ENCODE data around the gene SCUBE1.

SCUBE1 gene

DNA sequence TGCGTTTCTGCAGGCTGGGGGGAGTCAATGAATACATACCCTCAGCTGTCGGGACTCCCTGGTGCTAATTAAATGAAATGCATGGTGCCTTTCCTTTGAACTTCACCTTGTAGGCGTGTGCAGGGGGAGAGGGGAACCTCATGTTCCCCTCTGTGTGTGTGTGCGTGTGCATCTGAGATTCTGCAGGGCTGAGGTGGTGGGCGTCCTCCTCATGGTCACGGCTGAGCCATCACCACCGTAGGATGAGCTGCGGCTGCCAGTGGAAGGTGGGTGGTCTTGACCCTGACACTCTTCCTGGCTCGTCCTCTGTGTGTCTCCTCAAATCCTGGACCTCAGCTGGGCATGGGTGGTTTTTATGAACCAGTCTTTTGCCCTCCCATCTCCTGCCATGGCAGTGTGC, 103.2 kb downstream of the SCUBE1 start:
- DNase-seq (ENCODE audit: low read depth in 2 of 3, low spot score in 1 of 3) = no peak

GRCh38 chr22:43239193-43239780, 103.9 kb downstream of the SCUBE1 start:
- no peak for DNase-seq (ENCODE audit: low read depth in 2 of 3, low spot score in 1 of 3)

DNA sequence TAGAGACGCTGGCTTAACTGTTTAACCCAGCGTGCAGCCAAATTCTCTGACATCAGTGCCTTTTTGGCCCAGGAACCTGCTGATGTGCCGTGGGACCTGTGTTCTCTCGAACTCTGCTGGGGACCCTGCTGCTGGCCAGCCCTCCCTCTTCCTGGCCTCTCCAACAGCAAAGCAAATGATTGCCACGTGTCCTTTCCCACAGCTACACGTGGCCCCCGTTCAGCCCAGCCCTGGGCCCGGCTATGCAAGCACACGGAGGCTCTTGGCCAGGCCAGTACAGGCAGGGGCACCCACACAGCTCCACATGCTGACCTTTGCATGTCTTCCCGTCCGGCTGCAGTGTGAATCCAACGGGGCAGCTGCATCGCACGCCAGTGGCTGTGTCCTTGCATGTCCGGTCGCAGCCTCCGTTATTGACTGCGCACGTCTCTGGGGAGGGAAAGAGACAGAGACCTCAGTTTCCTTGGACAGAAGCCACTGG, 104.6 kb downstream of the SCUBE1 start:
- no peak for DNase-seq (ENCODE audit: low read depth in 2 of 3, low spot score in 1 of 3)

GRCh38 chr22:43237280-43237679, 105.9 kb downstream of the SCUBE1 start:
- DNase-seq (ENCODE audit: low read depth in 2 of 3, low spot score in 1 of 3) = no peak

DNA sequence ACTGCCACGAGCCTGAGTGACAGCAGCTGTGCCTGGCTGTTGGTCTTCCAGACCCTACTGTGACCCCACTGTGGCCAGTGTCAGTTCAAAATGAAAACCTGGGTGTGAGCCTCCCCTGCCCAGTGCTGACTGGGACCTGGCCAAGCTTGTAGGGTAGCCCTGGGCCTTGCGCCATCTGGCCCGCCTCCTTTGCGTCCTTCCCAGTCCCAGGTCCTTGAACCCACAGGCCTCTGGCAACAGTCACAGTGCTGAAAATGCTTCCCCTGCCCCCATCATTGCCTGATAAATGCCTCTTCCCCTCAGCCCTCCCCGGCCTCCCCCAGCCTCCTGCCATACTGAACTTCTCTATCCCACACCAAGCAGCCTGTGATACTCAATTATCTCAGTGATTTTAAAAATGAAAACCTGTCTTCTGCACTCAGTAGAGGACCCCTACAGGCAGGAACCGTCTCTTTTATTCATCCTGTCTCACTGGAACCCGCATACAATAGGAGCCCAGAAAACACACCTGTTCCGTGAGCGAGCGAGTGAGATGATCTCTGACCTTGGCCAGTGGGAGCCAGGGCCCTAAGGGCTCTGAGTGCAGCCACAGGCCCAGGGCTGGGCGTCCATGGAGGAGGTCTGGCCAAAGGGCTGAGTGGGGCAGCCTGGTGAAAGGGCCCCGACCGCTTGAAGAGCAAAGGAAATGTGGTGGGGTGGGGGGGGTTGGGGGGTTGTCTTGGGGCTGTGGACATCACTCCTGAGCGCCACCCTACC, 106.6 kb downstream of the SCUBE1 start:
- DNase-seq (ENCODE audit: low read depth in 2 of 3, low spot score in 1 of 3) = no peak

DNA sequence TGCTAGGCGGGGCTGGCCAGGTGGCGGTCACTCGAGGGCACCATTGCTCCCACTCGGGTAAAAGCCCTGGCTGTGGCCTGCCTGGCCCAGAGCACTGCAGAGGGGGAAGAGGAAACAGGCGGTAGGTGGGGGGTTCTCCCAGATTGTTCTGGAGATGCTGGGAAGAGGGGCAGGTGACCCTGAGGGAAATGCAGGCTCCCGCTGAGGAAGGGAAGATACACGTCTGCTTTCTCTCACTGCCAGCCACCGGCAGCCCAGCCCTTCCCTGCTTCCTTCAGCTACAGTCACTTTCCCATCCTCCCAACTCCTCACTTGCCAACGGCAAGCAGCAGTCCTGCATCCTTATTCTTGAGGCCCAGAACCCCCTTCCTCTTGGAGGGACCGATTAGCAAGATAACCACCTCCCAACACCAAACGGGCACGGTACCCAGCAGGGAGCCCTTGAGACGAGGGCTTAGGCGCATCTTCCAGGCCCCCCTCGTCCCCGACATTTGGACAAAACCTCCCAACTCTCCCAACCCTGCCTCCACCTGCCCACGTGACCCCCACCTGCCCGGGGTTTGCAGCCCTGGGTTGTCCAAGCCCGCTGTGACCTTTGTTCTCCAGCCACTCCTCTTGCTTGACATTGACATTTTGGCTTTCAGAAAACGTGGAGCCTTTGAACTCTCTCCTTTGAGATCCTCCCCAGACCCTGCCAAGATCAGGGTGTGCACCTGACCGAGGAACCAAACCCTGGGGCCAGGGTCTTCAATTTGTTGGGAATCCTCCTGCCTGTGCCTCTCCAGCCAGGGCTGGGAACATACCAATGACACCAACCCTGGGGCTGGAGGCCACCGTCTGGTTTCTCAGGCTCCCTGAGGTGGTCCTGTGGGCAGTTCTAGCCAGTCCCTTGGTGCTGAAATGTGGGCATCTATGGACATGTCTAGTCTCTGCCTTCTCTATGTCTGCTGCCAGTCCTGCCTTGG, 107.4 kb downstream of the SCUBE1 start:
- DNase-seq (ENCODE audit: low read depth in 2 of 3, low spot score in 1 of 3) = no peak

DNA sequence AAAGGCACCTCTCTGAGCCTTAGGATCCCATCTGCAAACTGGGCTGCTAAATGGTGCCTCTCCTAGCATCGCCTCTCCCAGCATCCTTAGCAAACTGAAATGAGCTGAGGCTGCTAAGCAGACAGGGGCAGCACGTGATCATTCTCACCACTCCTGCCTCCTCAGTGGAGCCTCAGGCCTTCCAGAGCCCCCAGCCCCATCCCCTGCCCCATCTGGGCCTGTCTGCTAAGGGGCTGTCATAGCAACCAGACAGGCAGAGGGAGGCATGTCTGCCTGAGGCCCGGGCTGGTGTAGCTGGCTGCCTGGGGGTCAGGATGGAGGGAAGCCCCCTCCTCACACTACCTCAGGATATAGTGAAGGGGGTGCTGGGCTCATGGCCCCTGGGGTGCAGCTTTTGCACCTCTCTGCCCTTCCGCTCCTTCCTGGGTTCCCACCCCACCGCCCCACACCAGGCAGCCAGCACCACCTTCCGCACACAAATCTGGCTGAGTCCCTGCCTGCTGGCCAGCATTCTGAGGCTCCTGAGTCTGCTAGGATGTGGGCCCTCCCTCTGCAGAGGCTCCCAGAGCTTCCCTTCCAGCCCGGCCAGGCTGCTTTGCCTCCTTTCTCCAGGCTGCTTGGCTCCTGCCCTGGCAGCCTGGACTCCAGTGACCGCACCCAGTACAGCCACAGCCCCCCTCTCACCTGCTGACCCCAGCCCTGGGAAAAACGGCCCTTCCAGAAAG, 108.7 kb downstream of the SCUBE1 start:
- DNase-seq (ENCODE audit: low read depth in 2 of 3, low spot score in 1 of 3) = no peak

- DNase-seq (ENCODE audit: low read depth in 2 of 3, low spot score in 1 of 3) = no peak
Measured at GRCh38 chr22:43233529-43233928, 109.6 kb downstream of the SCUBE1 start.

GRCh38 chr22:43232445-43232844, 110.7 kb downstream of the SCUBE1 start:
- no peak for DNase-seq (ENCODE audit: low read depth in 2 of 3, low spot score in 1 of 3)

- no peak for DNase-seq (ENCODE audit: low read depth in 2 of 3, low spot score in 1 of 3)
Measured at GRCh38 chr22:43231724-43232034, 111.5 kb downstream of the SCUBE1 start.

GRCh38 chr22:43230971-43231723, 112.0 kb downstream of the SCUBE1 start:
- peak; percentile 42 to 71 (median 55) for DNase-seq (ENCODE audit: low read depth in 2 of 3, low spot score in 1 of 3)

DNA sequence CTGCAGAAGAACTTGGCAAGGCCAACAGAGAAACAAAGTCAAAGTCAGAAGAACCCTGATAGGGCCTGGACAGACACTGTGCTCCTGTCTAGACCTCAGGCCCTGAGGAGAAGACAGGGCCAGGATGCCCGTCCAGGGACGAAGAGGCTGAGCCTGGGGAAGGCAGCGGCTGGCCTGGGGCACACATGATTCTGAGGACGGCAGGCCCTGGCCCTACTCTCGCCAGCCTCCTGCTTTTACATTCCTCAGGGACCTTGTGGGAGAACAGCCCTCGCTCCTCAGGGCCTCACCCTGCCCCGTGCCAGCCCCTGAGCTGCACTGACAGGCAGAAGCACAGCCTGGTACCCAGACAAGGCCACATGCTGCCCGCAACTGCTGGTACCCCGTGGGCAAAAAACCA, 112.6 kb downstream of the SCUBE1 start:
- no peak for DNase-seq (ENCODE audit: low read depth in 2 of 3, low spot score in 1 of 3)

GRCh38 chr22:43228863-43229262, 114.3 kb downstream of the SCUBE1 start:
- DNase-seq (ENCODE audit: low read depth in 2 of 3, low spot score in 1 of 3) = no peak

DNA sequence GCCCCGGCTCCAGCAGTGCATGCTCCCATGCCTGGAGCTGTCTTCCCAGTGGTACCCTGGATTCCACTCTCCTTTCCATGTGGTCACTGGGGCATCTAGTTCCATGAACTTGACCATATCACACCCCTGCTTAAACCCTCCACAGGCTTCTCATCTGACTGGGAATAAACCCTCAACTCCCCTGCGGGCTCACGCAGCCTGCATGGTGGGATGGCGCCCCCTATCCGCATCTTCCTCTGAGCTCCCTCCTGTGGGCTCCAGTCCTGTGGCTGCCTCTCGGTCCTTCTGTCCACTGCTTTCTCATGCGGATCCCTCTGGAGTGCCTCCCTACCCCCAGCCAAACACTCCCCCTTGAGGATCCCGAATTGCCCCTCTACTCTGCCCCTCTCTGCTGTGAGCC, 114.8 kb downstream of the SCUBE1 start:
- no peak for DNase-seq (ENCODE audit: low read depth in 2 of 3, low spot score in 1 of 3)

- no peak for DNase-seq (ENCODE audit: low read depth in 2 of 3, low spot score in 1 of 3)
Measured at GRCh38 chr22:43227239-43227630, 115.9 kb downstream of the SCUBE1 start.

DNA sequence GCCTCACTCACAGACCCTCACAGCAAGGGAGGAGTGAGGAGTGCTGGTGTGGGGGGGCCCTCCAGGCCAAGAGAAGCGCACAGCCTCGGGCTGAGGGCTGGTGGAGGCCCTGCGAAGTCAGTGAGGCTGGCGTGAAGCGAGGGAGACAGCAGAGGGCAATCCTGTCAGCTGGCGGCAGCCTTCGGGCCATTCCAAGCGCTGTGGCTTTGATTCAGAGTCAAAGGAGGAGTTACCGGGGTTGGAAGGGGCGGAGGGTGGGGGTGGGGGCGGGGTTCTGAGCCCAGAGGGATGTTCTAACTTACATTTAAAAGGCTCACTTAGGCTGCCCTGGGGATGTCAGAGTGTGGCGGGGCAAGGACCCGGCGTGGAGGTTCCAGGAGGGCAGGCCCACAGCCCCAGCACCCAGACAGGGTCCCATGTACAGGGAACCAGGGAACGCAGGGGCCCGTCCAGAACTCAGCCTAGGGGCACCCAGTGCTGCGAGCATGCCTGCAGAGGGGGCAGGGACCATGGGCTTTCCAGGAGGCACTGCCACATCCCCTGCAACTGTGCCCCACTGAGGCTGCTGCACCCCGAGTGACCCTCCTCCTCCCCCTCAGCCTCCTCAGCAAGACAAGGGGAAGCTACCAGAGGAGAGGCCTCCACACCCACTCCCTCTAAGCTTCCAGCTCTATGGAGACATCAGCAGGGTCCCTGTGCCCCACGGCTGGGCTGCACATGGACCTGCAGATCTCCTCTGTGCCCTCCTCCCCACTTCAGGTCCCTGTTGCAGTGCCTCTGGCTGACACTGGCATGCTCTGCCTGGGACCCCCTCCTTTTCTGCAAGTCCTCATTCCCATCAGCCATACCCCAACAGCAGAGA, 116.6 kb downstream of the SCUBE1 start:
- no peak for DNase-seq (ENCODE audit: low read depth in 2 of 3, low spot score in 1 of 3)

DNA sequence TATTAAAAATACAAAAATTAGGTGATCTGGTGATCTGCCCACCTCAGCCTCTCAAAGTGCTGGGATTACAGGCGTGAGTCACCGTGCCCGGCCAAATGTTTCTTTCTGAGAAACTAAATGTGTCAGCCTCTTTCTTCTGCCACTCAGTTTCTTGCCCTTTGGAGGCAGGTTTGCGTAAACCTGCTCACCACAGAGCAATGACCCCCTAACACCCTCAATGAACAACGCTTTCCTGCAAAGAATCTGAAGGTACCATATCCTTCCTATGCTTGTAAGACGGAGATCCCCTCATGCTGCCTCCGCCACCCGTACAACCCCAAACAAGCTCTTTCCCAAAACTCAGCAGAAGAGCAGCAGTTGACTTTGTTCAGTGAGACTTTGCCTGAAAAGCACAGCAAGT, 117.6 kb downstream of the SCUBE1 start:
- DNase-seq (ENCODE audit: low read depth in 2 of 3, low spot score in 1 of 3) = no peak

- no peak for DNase-seq (ENCODE audit: low read depth in 2 of 3, low spot score in 1 of 3)
Measured at GRCh38 chr22:43222987-43223386, 120.2 kb downstream of the SCUBE1 start.

DNA sequence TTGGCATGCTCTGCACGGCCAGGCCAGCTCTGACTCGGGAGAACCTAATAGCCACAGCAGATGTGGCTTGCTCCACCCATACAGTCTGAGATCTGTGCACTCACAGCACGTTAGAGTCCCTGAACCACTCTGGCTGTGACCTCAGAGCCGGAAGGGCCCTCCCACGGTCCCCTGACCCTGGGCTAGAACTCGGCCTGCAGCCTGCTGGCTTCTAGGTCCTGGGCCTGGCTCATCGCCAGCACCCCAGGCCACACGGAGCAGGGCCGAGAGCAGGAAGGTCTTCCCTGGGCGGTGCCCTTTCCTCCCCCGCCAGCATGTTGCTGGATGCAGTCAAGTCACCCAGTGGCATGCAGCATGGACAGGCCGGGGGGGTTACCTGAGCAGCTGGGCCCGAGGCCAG, 120.9 kb downstream of the SCUBE1 start:
- no peak for DNase-seq (ENCODE audit: low read depth in 2 of 3, low spot score in 1 of 3)

Measured in stimulated activated CD4-positive, alpha-beta T cell treated with anti-CD3 and anti-CD28 coated beads, Interleukin-12 subunit alpha, Interleukin-12 subunit beta, amount 100 ng/mL, for 48 hours (primary cell).